ENCODE measurements around the gene CHCHD6.

The CHCHD6 gene

DNA sequence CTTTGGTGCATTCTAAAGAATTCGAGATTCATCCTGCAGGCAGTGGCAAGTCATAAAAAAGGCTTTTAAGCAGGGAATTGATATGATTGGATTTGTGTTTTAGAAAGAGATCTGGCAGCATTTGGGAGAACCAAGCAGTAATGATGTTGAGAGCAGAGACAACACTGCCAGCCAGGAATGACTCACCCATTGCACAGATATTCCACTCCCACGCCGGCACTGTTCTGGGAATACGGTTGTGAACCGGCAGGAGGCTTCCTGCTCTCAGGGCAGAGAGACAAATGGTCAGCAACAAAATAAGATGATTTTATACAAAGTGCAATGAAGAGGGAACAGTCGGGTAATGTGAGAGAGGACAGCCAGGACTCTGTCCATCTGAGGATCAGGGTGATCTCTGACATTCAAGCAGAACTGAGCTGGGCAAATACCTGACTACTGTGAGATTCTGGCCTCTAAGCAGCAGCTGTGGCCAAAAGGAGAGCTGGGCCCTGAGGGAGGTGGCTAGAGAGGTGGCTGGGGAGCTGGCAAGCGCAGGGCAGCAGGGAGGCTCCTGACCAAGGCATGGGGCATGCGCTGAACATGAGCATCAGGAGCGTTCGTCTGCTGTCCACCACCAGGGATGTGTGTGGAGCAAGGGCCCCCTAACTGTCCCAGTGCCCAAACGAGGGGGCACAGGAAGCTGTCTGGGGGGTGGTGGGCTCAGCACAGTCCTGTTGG, 222.8 kb downstream of the CHCHD6 start:
- FAIRE-seq = no peak

- no peak for FAIRE-seq
Measured at GRCh38 chr3:126927401-126927750, 223.3 kb downstream of the CHCHD6 start.

- FAIRE-seq = no peak
Measured at GRCh38 chr3:126927846-126928245, 223.8 kb downstream of the CHCHD6 start.

- no peak for FAIRE-seq
Measured at GRCh38 chr3:126928921-126929474, 225.0 kb downstream of the CHCHD6 start.

DNA sequence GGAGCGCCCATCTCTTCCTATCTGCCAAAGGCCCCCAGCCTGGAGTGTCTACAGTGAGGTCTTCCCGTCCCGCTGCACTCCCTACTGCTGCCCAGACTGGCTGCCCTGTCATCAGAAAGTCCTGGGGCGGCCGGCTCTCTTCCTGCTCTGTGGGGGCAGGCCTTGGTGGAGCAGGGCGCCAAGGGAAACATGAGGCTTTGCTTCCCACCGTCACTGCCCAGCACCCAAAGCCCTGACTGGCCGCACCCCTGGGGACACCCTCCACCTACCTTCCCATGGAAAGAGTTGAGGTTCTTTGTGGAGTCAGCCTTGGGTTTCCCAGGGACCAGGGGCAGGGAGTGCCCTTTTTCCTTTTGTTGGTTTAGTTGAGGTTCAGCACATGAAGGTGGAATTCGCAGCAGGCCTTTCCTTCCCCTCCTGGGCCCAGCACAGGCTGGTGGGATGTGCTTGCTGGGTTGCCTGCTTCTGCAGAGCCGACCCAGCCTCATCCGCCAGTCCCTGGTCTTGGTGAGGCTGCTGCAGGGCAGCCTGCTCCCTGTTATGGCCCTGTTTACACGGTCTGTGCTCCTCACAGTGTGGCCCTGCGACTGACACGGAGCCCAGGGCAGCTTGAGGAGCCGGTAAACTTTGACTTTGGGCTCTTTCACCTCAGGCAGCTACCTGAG, 227.0 kb downstream of the CHCHD6 start:
- FAIRE-seq = no peak

GRCh38 chr3:126931806-126932187, 227.8 kb downstream of the CHCHD6 start:
- FAIRE-seq = no peak

DNA sequence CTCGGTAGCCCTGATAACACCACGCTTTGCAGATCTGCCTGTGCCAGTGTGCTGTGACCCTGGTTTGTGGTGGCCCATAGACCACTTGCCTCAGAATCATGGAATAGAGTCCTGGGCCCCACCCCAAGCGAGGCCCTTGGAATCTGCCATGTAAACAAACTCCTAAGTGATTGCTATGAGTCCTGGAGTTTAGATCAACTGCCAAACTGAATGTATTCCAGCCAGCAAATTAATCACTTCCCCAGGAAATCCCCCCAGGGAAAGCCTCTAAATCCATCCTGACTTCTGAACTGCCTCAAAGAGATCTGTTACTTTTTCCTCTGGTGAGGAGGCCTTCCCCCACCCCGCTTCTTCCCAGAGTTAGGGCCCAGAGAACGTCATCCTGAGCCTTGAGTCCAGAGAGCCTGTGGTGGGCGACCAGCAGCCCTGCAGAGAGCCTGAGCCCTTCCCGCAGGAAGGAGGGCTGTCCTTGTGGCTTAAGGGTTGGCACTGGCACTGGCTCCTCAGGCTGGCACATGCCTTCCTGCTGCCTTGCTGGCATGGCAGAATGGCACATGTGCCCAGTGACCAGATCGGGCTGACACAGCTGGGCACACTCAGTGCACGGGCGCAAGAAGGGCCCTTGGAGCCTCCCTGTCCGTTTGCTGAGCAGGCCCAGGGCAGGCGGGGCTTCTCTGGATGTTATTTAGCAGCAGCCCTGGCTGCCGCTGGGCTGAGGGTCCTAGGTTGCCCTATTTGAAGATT, 228.3 kb downstream of the CHCHD6 start:
- FAIRE-seq = no peak

- FAIRE-seq = no peak
Measured at GRCh38 chr3:126934031-126934531, 230.0 kb downstream of the CHCHD6 start.

DNA sequence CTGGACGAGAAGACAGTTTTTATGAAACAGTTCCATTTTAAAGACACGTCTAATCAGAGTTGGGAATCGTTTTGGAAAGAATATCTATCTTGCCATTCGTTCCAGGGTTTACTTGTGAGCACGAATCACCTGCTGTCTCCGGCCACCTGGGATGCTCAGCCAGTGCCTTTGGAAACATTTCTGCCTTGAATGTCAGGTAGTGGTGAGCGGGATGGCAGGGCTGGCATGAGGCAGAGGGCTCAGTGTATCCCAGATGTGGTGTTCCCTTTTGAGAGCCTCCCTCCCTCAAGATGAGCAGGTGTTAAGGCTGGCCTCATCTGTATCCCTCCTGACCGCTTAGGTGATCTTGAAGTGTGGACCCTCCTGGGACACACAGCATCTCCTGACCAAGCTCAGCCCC, 231.0 kb downstream of the CHCHD6 start:
- FAIRE-seq = no peak

- no peak for FAIRE-seq
Measured at GRCh38 chr3:126935756-126936509, 231.9 kb downstream of the CHCHD6 start.

GRCh38 chr3:126936853-126937425, 232.9 kb downstream of the CHCHD6 start:
- FAIRE-seq = no peak

DNA sequence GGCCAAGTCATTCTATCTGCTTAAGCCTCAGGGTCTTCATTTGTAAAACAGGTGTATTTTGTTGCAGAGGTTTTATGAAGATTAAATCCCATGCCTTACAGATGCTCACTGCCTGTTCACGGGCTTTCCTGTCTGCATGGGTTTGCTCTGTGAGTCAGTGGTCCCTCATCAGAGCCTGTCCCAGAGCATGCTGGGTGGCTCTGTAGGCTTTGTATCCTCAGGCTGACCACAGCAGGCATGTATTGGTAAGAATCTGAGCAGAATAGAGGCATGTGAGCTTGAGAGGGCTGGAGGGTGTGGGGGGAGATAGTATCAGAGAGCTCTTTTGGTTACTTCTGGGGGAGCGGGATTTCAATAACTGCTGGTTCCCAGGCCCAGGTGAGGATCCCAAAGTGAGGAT, 233.5 kb downstream of the CHCHD6 start:
- FAIRE-seq = no peak

- FAIRE-seq = no peak
Measured at GRCh38 chr3:126937973-126938372, 233.9 kb downstream of the CHCHD6 start.

GRCh38 chr3:126938520-126939337, 234.7 kb downstream of the CHCHD6 start:
- FAIRE-seq = no peak

DNA sequence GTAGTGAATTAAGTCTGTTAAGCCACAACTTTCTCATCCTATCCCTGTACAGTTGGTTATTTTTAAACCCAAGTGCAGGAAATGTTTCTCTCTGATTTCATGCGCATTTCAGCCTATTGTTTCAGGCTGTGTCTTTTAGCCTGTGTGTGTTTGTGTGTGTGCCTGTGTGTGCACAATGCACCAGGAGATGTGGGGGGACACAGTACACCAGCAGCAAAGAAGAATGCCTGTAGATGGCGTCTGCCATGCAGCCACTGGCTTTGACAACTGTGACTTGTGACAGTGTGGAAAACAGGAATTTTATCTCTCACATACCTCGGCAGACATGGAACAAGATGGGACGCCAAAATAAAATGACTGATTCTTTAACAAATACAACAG, 235.3 kb downstream of the CHCHD6 start:
- no peak for FAIRE-seq

DNA sequence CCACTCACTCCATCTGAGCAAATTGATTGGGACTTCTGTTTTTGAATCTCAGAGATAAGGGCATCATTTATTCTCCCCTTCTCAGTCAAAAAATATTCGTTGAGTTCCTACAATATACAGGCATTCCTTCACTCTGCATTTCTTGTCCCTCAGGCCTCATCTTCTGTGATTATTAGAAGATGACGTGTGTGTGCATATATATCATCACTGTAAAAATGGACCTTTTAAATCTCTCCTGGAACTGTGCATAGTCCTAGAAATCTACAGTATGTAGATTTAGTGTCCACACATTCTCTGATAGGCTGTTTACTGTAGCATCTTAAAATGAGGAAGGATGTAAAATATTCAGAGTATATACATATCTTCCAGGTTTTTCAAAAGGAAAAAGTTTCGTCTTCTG, 235.7 kb downstream of the CHCHD6 start:
- FAIRE-seq = no peak

GRCh38 chr3:126941721-126942270, 237.8 kb downstream of the CHCHD6 start:
- no peak for FAIRE-seq

- no peak for FAIRE-seq
Measured at GRCh38 chr3:126944089-126944965, 240.3 kb downstream of the CHCHD6 start.

GRCh38 chr3:126945171-126945721, 241.2 kb downstream of the CHCHD6 start:
- FAIRE-seq = no peak

- no peak for FAIRE-seq
Measured at GRCh38 chr3:126945891-126946290, 241.9 kb downstream of the CHCHD6 start.

All from colon (tissue), 2 donors.